Large intestine (tissue), 3 donors: ENCODE measurements around the gene RNASEH2C. TPM values are rescaled to one million over a fixed set of nuclear protein-coding genes. Genes with fewer than 3 reads are reported as not detected.
A peak's percentile ranks its signal among the peaks of the same experiment; 100 is the strongest.
"Not testable (repeated sequence)": the region's sequence is repeated elsewhere in the genome, so short reads cannot be mapped to it uniquely, and the experiment has no call there.

Experiments
- DNase-seq, 2 donors: peaks; one replicate each; pipeline versions ENCODE4 v3.0.0 to v3.0.0-alpha.2; 2013
- H3K27ac ChIP-seq: one replicate; pipeline ENCODE4 v1.5.1; 2013; ENCODE audit warnings: low read length
- H3K27me3 ChIP-seq: 2 replicates; pipeline ENCODE4 v1.6.1; 2013; ENCODE audit warnings: low read length; ENCODE audit not compliant: control insufficient read depth, insufficient read depth
- H3K36me3 ChIP-seq: 2 replicates; pipeline ENCODE4 v1.6.1; 2013; ENCODE audit warnings: low read length; ENCODE audit not compliant: control insufficient read depth, insufficient read depth
- H3K4me1 ChIP-seq: one replicate; pipeline ENCODE4 v1.6.1; 2013; ENCODE audit warnings: low read length; ENCODE audit not compliant: control insufficient read depth, insufficient read depth
- H3K4me3 ChIP-seq: one replicate; pipeline ENCODE4 v1.5.1; 2013; ENCODE audit warnings: low read length
- H3K9me3 ChIP-seq: one replicate; pipeline ENCODE4 v1.6.1; 2013; ENCODE audit warnings: mild to moderate bottlenecking, low read depth, low read length, moderate library complexity; ENCODE audit not compliant: control insufficient read depth
- WGBS: methylation state at CpG from one replicate; pipeline ENCODE4 v1.1.5; 2013; ENCODE audit warnings: low lambda C conversion rate; ENCODE audit not compliant: insufficient coverage; 5-methylcytosine and 5-hydroxymethylcytosine counted together
- polyA plus RNA-seq: library from polyadenylated mRNA; unstranded; fragments of 120-200 nt; gene quantifications from one replicate; pipeline ENCODE4 v1.2.1, GENCODE V29; 2013

The RNASEH2C gene
- polyA plus RNA-seq, 1 donor = 38.9 TPM

DNA sequence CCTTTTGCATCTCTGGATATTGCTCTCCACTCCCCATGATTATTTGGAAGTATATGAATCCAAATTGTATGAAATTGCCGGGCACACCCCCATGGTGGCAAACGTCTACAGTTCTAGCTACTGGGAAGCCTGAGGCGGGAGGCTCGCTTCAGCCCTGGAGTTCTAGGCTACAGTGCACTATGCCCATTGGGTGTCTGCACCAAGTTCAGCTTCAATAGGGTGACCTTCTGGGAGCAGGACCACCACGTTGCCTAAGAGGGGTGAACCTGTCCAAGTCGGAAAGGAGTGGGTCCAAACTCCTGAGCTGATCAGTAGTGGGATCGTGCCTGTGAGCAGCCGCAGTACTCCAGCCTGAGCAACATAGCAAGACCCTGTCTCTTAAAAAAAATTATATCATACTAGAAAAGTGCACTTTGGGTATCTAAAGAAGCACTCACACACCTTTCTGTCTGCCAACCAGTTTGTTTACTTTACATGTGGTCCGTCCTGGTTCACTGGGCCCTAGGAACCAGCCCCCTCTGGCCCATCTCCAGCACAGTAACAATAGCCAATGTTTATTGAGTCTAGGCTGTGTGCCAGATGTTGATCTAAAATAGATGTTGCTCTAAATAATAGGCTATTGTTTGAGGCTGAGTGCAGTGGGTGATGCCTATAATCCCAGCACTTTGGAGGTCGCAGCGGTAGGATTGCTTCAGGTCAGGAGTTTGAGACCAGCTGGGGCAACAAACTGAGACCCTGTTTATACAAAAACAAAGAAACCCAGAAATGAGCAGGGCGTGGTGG, 24.9 kb downstream of the RNASEH2C start:
- Histone ChIP-seq H3K4me3 (no peak overlapping the region), H3K4me1 (no peaks in the 10 kb centered on the region), H3K36me3 (no peaks in the 10 kb centered on the region), H3K9me3 (no peaks in the 10 kb centered on the region), H3K27me3 (peaks cover 2% of the 10 kb centered on the region), H3K27ac (no peak overlapping the region)
- WGBS = no CpG with 5 or more reads among the region's 12 CpGs
- peak in 1 of 2 donors; percentile 14 for DNase-seq

DNA sequence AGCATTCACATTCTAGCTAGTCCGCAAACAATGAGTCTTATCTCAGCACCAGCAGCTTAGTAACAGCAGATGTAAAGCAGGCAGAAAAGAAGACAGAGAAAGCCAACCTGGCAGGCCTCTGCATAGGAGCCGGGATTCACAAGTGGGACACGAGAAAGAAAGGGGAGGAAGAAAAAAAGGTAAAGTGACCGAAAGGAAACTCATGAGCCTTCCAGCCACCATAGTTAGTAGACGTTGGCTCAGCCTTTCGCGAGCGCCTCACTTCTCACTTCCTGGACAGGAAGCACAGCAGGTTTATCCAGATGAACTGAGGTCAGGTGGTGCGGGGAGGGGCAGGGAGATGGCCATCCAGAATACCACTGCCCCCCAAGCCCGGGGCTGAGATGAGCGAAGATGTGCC, 28.2 kb downstream of the RNASEH2C start:
- peak in 1 of 2 donors; percentile 60 for DNase-seq
- no peaks in the 10 kb centered on the region for H3K27me3 ChIP-seq
- no peak overlapping the region for H3K27ac ChIP-seq

DNA sequence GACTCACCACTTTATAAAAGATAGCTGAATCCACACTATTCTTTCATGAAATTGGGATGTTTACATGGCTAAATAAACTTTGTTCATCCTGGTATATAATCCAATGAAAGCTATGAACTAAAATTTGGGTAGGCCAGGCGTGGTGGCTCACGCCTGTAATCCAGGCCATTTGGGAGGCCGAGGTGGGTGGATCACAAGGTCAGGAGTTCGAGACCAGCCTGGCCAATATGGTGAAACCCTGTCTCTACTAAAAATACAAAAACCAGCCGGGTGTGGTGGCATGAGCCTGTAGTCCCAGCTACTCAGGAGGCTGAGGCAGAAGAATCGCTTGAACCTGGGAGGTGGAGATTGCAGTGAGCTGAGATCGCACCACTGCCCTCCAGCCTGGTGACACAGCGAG, 28.8 kb downstream of the RNASEH2C start:
- no CpG with 5 or more reads among the region's 8 CpGs for WGBS
- H3K9me3 ChIP-seq, H3K27ac ChIP-seq, H3K4me3 ChIP-seq, DNase-seq, H3K27me3 ChIP-seq, H3K4me1 ChIP-seq, H3K36me3 ChIP-seq: not testable (repeated sequence)

More for the DNA sequence above, 28.2 kb downstream of the RNASEH2C start:
- no peaks in the 10 kb centered on the region for H3K4me1 ChIP-seq
- 40% methylated on average over 1 of the region's 11 CpGs for WGBS
- H3K36me3 ChIP-seq = no peaks in the 10 kb centered on the region
- H3K4me3 ChIP-seq = no peak overlapping the region
- H3K9me3 ChIP-seq = no peaks in the 10 kb centered on the region

DNA sequence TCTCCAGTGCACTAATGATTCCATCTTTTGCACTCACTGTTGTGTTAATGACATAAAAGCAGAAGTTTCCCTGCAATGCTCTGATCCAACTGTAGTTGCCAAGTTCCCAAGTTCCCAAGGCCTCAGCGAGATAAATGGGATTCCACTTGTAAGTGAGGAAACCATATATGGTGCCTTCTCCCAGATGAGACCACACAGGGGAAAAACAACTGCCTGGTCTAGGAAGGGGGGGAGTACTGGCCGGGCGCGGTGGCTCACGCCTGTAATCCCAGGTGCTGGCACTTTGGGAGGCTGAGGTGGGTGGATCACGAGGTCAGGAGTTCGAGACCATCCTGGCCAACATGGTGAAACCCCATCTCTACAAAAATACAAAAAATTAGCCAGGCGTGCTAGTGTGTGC, 34.6 kb downstream of the RNASEH2C start:
- WGBS = no CpG with 5 or more reads among the region's 8 CpGs
- Histone ChIP-seq H3K9me3 (no peaks in the 10 kb centered on the region), H3K36me3 (no peaks in the 10 kb centered on the region), H3K4me1 (no peaks in the 10 kb centered on the region), H3K4me3 (no peak overlapping the region), H3K27me3 (peaks cover 4% of the 10 kb centered on the region), H3K27ac (no peak overlapping the region)
- DNase-seq = peak in 1 of 2 donors; percentile 15

DNA sequence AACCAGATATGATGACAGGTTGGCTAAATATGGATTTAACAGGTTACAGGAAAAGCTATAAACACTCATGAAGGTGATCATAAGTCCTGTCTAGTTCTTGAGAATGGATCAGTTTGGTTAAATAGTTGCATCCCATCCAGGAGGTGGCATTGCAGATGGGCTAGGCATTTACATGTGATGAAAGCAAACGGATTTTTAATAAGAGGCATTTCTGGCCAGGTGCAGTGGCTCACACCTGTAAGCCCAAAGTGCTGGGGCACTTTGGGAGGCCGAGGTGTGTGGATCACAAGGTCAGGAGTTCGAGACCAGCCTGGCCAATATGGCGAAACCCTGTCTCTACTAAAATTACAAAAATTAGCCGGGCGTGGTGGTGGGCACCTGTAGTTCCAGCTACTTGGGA, 37.1 kb downstream of the RNASEH2C start:
- not testable (repeated sequence) for H3K27ac ChIP-seq, H3K36me3 ChIP-seq, H3K9me3 ChIP-seq, H3K27me3 ChIP-seq, H3K4me1 ChIP-seq, DNase-seq, H3K4me3 ChIP-seq
- WGBS = no CpG with 5 or more reads among the region's 6 CpGs

DNA sequence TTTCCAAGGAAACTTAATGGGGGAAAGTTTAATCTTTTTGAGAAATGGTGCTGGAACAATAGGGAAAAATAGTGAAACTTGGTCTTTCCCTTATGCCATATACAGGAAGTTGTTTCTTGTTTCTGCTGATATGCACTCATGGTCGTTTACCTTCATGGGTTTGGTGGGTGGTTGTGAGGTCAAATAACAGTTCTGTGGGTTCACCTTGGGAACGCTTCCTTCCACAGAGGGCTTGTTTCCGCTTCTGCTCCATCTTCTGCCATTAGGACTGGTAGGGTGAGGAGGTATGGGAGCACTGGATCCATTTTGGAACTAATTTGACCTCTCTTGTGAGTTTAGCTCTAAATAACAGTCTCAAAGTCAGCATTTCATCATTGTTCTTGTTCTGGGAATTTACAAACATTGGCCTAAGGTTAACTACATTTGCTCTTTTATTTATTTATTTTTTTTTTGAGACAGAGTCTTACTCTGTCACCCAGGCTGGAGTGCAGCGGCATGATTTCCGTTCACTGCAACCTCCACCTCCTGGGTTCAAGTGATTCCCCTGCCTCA, 40.3 kb downstream of the RNASEH2C start:
- H3K27me3 ChIP-seq = peaks cover 4% of the 10 kb centered on the region
- H3K36me3 ChIP-seq = no peaks in the 10 kb centered on the region
- no peak overlapping the region for H3K27ac ChIP-seq
- DNase-seq = no peak
- no CpG with 5 or more reads among the region's 5 CpGs for WGBS
- H3K9me3 ChIP-seq = no peaks in the 10 kb centered on the region
- H3K4me3 ChIP-seq = no peak overlapping the region
- no peaks in the 10 kb centered on the region for H3K4me1 ChIP-seq

DNA sequence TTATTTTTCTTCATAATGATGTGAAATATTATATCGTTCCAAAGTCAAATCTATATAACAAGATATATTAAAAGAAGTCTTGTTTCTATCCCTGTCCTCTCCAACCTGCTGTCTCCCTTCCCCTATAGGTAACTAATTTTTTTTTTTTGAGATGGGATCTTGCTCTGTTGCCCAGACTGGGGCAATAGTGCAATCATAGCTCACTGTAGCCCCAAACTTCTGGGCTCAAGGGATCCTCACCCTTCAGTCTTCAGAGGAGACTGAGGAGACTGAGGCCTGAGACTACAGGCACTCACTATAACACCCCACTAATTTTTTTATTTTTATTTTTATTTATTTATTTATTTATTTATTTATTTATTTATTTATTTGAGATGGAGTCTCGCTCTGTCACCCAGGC, 47.6 kb downstream of the RNASEH2C start:
- H3K27me3 ChIP-seq = no peaks in the 10 kb centered on the region
- no peak overlapping the region for H3K4me3 ChIP-seq
- WGBS = 89% methylated on average over 1 of the region's 2 CpGs
- no peak overlapping the region for H3K27ac ChIP-seq
- no peaks in the 10 kb centered on the region for H3K4me1 ChIP-seq
- no peaks in the 10 kb centered on the region for H3K9me3 ChIP-seq
- no peak for DNase-seq
- H3K36me3 ChIP-seq = no peaks in the 10 kb centered on the region

DNA sequence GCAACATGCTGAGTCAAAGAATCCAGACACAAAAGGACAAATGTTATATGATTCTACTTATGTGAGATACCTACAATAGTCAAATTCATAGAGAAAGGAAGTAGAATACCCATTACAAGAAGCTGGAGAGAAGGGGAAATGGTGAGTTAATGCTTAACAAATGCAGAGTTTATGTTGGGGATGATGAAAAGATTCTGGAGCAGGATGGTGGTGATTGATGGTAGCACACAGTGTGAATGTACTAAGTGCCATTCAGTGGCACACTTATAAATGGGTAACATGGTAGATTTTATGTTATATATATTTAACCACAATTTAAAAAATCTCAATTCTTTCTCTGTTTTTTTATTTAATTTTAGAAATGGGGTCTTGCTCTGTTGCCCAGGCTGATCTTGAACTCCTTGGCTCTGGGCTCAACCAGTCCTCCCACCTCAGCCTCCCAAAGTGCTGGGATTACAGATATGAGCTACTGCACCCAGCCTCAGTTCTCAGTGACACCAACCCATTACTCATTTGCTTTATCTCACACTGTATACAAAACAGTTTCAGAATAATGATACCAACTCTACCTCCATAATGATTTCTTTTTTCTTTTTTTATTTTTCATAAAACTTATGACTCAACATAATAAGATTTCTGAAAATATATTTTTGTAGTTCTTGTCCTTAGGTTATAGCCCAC, 48.3 kb downstream of the RNASEH2C start:
- no peak for DNase-seq

More for the DNA sequence above, 48.3 kb downstream of the RNASEH2C start:
- H3K4me3 ChIP-seq = no peak overlapping the region
- no peaks in the 10 kb centered on the region for H3K27me3 ChIP-seq
- H3K27ac ChIP-seq = no peak overlapping the region
- H3K4me1 ChIP-seq = no peaks in the 10 kb centered on the region
- no peaks in the 10 kb centered on the region for H3K9me3 ChIP-seq
- no peaks in the 10 kb centered on the region for H3K36me3 ChIP-seq

Other genes starting within 250 kb of the RNASEH2C start
- 368 TPM for gene MALAT1, start 221.8 kb downstream of the RNASEH2C start, polyA plus RNA-seq
- gene SCYL1, start 195.7 kb downstream of the RNASEH2C start, polyA plus RNA-seq = 50.7 TPM
- gene LTBP3, start 162.4 kb downstream of the RNASEH2C start, polyA plus RNA-seq = 105 TPM
- 32.3 TPM for gene ZNRD2, start 150.3 kb downstream of the RNASEH2C start, polyA plus RNA-seq
- 25.9 TPM for gene FAM89B, start 148.3 kb downstream of the RNASEH2C start, polyA plus RNA-seq
- 77.9 TPM for gene EHBP1L1, start 144.7 kb downstream of the RNASEH2C start, polyA plus RNA-seq
- 0.49 TPM for gene KCNK7, start 125.0 kb downstream of the RNASEH2C start, polyA plus RNA-seq
- 69.1 TPM for gene MAP3K11, start 106.6 kb downstream of the RNASEH2C start, polyA plus RNA-seq
- gene PCNX3, start 105.0 kb downstream of the RNASEH2C start, polyA plus RNA-seq = 29.1 TPM
- 26.4 TPM for gene SIPA1, start 82.7 kb downstream of the RNASEH2C start, polyA plus RNA-seq
- gene RELA, start 57.9 kb downstream of the RNASEH2C start, polyA plus RNA-seq = 53.8 TPM
- gene KAT5, start 8.5 kb downstream of the RNASEH2C start, polyA plus RNA-seq = 57.8 TPM
- 15.2 TPM for gene AP5B1, start 60.2 kb upstream of the RNASEH2C start, polyA plus RNA-seq
- 32.6 TPM for gene OVOL1, start 66.3 kb upstream of the RNASEH2C start, polyA plus RNA-seq
- 6.3 TPM for gene SNX32, start 113.2 kb upstream of the RNASEH2C start, polyA plus RNA-seq
- 933 TPM for gene CFL1, start 137.4 kb upstream of the RNASEH2C start, polyA plus RNA-seq
- 62.1 TPM for gene MUS81, start 139.6 kb upstream of the RNASEH2C start, polyA plus RNA-seq
- gene EFEMP2, start 152.0 kb upstream of the RNASEH2C start, polyA plus RNA-seq = 37.7 TPM
- 2.4 TPM for gene CTSW, start 159.0 kb upstream of the RNASEH2C start, polyA plus RNA-seq
- 59.9 TPM for gene FIBP, start 167.7 kb upstream of the RNASEH2C start, polyA plus RNA-seq
- 10.9 TPM for gene CCDC85B, start 169.9 kb upstream of the RNASEH2C start, polyA plus RNA-seq
- 0.15 TPM for gene FOSL1, start 179.6 kb upstream of the RNASEH2C start, polyA plus RNA-seq
- 30.3 TPM for gene C11orf68, start 198.3 kb upstream of the RNASEH2C start, polyA plus RNA-seq
- 71.0 TPM for gene DRAP1, start 198.6 kb upstream of the RNASEH2C start, polyA plus RNA-seq
- not detected for gene TSGA10IP, start 224.7 kb upstream of the RNASEH2C start, polyA plus RNA-seq
- gene SART1, start 240.9 kb upstream of the RNASEH2C start, polyA plus RNA-seq = 38.1 TPM